ENCODE data around the gene SAMD5. TPM values are rescaled to one million over a fixed set of nuclear protein-coding genes. Genes with fewer than 3 reads are reported as not detected.

SAMD5 gene
- total and polyA plus RNA-seq, 2 experiments from 2014 or later = 1.9 to 12.6 TPM

GRCh38 chr6:147587907-147588306 is 79.4 kb downstream of the SAMD5 start:
- Histone ChIP-seq H3K9me2 (replicated peaks; ENCODE audit: insufficient read depth) (no peaks in the 10 kb centered on the region), H3K27ac (no peak overlapping the region), H3K4me2 (peak overlapping the region; percentile 37), H3K4me3 (no peak overlapping the region), H3K79me2 (no peaks in the 10 kb centered on the region), H4K20me1 (ENCODE audit: insufficient read depth, poor library complexity, severe bottlenecking) (no peaks in the 10 kb centered on the region), H2AFZ (no peak overlapping the region), H3K4me1 (ENCODE audit: insufficient read depth) (peaks cover 3% of the 10 kb centered on the region), H3K9me3 (ENCODE audit: low read depth) (no peaks in the 10 kb centered on the region), H3K27me3 (no peaks in the 10 kb centered on the region), H3K36me3 (replicated peaks; ENCODE audit: insufficient read depth, low read depth) (no peaks in the 10 kb centered on the region)
- 84% methylated on average over 3 of the region's 3 CpGs for WGBS (ENCODE audit: low lambda C conversion rate, missing lambda C conversion rate)
- TF ChIP-seq EZH2phosphoT487 (IDR thresholded peaks at IDR 0.05; ENCODE audit: low read depth, severe bottlenecking, unreplicated experiment) = no peak
- TF ChIP-seq, protein P1, sequence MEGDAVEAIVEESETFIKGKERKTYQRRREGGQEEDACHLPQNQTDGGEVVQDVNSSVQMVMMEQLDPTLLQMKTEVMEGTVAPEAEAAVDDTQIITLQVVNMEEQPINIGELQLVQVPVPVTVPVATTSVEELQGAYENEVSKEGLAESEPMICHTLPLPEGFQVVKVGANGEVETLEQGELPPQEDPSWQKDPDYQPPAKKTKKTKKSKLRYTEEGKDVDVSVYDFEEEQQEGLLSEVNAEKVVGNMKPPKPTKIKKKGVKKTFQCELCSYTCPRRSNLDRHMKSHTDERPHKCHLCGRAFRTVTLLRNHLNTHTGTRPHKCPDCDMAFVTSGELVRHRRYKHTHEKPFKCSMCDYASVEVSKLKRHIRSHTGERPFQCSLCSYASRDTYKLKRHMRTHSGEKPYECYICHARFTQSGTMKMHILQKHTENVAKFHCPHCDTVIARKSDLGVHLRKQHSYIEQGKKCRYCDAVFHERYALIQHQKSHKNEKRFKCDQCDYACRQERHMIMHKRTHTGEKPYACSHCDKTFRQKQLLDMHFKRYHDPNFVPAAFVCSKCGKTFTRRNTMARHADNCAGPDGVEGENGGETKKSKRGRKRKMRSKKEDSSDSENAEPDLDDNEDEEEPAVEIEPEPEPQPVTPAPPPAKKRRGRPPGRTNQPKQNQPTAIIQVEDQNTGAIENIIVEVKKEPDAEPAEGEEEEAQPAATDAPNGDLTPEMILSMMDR (IDR thresholded peaks at IDR 0.05; ENCODE audit: poor library complexity) = no peak
- TF ChIP-seq EZH2 (IDR thresholded peaks at IDR 0.05; ENCODE audit: borderline replicate concordance) = no peak
- DNase-seq (ENCODE audit: low spot score) = no peak

DNA sequence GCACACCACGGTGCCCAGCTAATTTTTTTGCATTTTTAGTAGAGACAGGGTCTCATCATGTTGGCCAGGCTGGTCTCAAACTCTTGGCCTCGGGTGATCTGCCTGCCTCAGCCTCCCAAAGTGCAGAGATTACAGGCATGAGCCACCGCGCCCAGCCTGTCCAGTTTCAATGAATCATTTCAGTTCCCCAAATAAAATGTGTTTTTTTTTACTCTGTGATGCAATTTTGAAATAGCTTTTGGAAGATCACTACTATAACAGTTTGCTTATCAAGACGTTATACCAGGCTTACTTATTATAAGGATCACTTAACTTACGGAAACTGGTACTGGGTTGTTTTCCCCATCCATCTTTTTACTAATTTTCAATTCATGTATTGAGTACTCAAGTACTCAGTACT is 80.0 kb downstream of the SAMD5 start:
- no peaks in the 10 kb centered on the region for H3K27me3 ChIP-seq
- TF ChIP-seq, protein P1 (IDR thresholded peaks at IDR 0.05; ENCODE audit: poor library complexity) = no peak
- H3K36me3 ChIP-seq (replicated peaks; ENCODE audit: insufficient read depth, low read depth) = no peaks in the 10 kb centered on the region
- no peaks in the 10 kb centered on the region for H3K79me2 ChIP-seq
- DNase-seq (ENCODE audit: low spot score) = no peak
- H3K9me2 ChIP-seq (replicated peaks; ENCODE audit: insufficient read depth) = no peaks in the 10 kb centered on the region
- H3K4me1 ChIP-seq (ENCODE audit: insufficient read depth) = peaks cover 3% of the 10 kb centered on the region
- H3K9me3 ChIP-seq (ENCODE audit: low read depth) = no peaks in the 10 kb centered on the region
- no peak overlapping the region for H3K4me2 ChIP-seq
- no peak overlapping the region for H3K27ac ChIP-seq
- no peak overlapping the region for H2AFZ ChIP-seq
- H4K20me1 ChIP-seq (ENCODE audit: insufficient read depth, poor library complexity, severe bottlenecking) = no peaks in the 10 kb centered on the region
- 90% methylated on average over 6 of the region's 6 CpGs for WGBS (ENCODE audit: low lambda C conversion rate, missing lambda C conversion rate)
- H3K4me3 ChIP-seq = no peak overlapping the region

DNA sequence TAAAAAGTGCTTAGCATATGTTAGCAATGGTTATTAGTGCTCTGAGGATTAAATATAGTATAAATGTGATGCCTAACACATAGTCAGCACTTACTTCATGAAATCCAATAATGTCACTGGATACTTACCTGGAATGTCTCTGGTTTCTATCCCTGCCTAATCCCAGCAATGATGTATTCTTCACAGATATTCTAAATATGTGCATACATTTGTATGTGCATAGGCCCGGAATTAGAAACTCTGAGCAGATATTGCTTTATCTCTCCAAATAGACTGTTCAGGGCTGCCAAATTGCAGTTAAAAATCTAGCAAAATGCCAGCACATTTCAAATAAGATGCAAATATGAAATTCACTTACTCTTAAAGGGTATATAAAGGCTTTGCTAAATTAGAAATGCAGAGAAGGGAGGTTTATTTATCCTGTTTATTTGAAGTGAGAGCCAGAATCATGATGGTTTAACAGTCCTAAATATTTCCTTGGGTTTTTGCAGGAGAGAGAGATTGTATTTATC is 81.3 kb downstream of the SAMD5 start:
- no peaks in the 10 kb centered on the region for H3K27me3 ChIP-seq
- no peak overlapping the region for H3K27ac ChIP-seq
- no peak for DNase-seq (ENCODE audit: low spot score)
- no peaks in the 10 kb centered on the region for H3K9me3 ChIP-seq (ENCODE audit: low read depth)
- no peak overlapping the region for H3K4me3 ChIP-seq
- no peaks in the 10 kb centered on the region for H3K36me3 ChIP-seq (replicated peaks; ENCODE audit: insufficient read depth, low read depth)
- WGBS (ENCODE audit: low lambda C conversion rate, missing lambda C conversion rate) = 43% methylated on average over 1 of the region's 1 CpG
- H4K20me1 ChIP-seq (ENCODE audit: insufficient read depth, poor library complexity, severe bottlenecking) = no peaks in the 10 kb centered on the region
- H2AFZ ChIP-seq = no peak overlapping the region
- no peak for TF ChIP-seq EZH2phosphoT487 (IDR thresholded peaks at IDR 0.05; ENCODE audit: low read depth, severe bottlenecking, unreplicated experiment)
- TF ChIP-seq, protein P1 (IDR thresholded peaks at IDR 0.05; ENCODE audit: poor library complexity) = no peak
- no peak for TF ChIP-seq EZH2 (IDR thresholded peaks at IDR 0.05; ENCODE audit: borderline replicate concordance)
- H3K79me2 ChIP-seq = no peaks in the 10 kb centered on the region
- H3K4me2 ChIP-seq = no peak overlapping the region
- H3K9me2 ChIP-seq (replicated peaks; ENCODE audit: insufficient read depth) = no peaks in the 10 kb centered on the region
- peaks cover 3% of the 10 kb centered on the region for H3K4me1 ChIP-seq (ENCODE audit: insufficient read depth)

- Histone ChIP-seq H3K4me1 (ENCODE audit: insufficient read depth) (no peaks in the 10 kb centered on the region), H3K9me3 (ENCODE audit: low read depth) (no peaks in the 10 kb centered on the region), H2AFZ (no peak overlapping the region), H3K79me2 (no peaks in the 10 kb centered on the region), H3K4me3 (no peak overlapping the region), H3K9me2 (replicated peaks; ENCODE audit: insufficient read depth) (no peaks in the 10 kb centered on the region), H3K4me2 (no peak overlapping the region), H3K27me3 (no peaks in the 10 kb centered on the region), H3K27ac (no peak overlapping the region), H4K20me1 (ENCODE audit: insufficient read depth, poor library complexity, severe bottlenecking) (no peaks in the 10 kb centered on the region), H3K36me3 (replicated peaks; ENCODE audit: insufficient read depth, low read depth) (no peaks in the 10 kb centered on the region)
- WGBS (ENCODE audit: low lambda C conversion rate, missing lambda C conversion rate) = 89% methylated on average over 3 of the region's 3 CpGs
- no peak for TF ChIP-seq EZH2phosphoT487 (IDR thresholded peaks at IDR 0.05; ENCODE audit: low read depth, severe bottlenecking, unreplicated experiment)
- TF ChIP-seq, protein P1 (IDR thresholded peaks at IDR 0.05; ENCODE audit: poor library complexity) = no peak
- no peak for DNase-seq (ENCODE audit: low spot score)
Observed at GRCh38 chr6:147595961-147596360, 87.5 kb downstream of the SAMD5 start.

All from hepatocyte (in vitro differentiated cells).